Fibroblast of the aortic adventitia (primary cell): ENCODE measurements around the gene WHAMM. TPM values are rescaled to one million over a fixed set of nuclear protein-coding genes. Genes with fewer than 3 reads are reported as not detected.
A peak's percentile ranks its signal among the peaks of the same experiment; 100 is the strongest.

ENCODE experiments used
- DNase-seq: peaks from one replicate; pipeline ENCODE4 v3.0.0-alpha.2; 2010; ENCODE audit warnings: low read depth
- H3K4me3 ChIP-seq: 2 replicates; pipeline ENCODE4 v1.5.1; 2011; ENCODE audit warnings: low read depth, mild to moderate bottlenecking, control low read depth, low read length, moderate library complexity
- total RNA-seq: library from RNA; depleted of rRNA; stranded (reverse); fragments of >200 nt; gene quantifications from 2 replicates; pipeline ENCODE4 v1.2.3, GENCODE V29; 2012; ENCODE audit warnings: low replicate concordance
- TF ChIP-seq, protein P1 (sequence below): IDR thresholded peaks from 2 replicates; pipeline ENCODE4 v1.5.1; 2011; ENCODE audit warnings: mild to moderate bottlenecking, low read length, control low read depth, inconsistent platforms; ENCODE audit not compliant: insufficient read depth

Gene WHAMM
- total RNA-seq, 1 donor = 4.4 TPM

DNA sequence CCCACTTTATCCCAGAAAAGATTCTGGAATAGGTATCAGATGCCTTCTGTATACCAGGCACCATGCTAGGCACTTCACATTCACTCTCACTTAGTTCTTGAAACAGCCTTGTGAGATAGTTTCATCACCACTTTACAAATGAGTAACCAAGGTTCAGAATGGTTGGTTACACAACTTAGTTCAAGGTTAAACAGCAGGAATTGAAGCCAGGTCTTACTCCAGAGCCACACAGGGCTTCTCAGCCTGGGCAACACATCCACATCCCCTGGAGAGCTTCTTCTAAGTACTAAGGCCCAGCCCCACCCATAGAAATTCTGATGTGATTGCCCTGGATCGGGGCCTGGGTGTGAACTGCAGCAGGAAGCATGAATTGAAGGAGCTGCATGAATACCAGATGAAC is 18.6 kb downstream of the WHAMM start:
- H3K4me3 ChIP-seq = no peak overlapping the region
- DNase-seq = peak; percentile 42
- TF ChIP-seq, protein P1, sequence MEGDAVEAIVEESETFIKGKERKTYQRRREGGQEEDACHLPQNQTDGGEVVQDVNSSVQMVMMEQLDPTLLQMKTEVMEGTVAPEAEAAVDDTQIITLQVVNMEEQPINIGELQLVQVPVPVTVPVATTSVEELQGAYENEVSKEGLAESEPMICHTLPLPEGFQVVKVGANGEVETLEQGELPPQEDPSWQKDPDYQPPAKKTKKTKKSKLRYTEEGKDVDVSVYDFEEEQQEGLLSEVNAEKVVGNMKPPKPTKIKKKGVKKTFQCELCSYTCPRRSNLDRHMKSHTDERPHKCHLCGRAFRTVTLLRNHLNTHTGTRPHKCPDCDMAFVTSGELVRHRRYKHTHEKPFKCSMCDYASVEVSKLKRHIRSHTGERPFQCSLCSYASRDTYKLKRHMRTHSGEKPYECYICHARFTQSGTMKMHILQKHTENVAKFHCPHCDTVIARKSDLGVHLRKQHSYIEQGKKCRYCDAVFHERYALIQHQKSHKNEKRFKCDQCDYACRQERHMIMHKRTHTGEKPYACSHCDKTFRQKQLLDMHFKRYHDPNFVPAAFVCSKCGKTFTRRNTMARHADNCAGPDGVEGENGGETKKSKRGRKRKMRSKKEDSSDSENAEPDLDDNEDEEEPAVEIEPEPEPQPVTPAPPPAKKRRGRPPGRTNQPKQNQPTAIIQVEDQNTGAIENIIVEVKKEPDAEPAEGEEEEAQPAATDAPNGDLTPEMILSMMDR = no peak

DNA sequence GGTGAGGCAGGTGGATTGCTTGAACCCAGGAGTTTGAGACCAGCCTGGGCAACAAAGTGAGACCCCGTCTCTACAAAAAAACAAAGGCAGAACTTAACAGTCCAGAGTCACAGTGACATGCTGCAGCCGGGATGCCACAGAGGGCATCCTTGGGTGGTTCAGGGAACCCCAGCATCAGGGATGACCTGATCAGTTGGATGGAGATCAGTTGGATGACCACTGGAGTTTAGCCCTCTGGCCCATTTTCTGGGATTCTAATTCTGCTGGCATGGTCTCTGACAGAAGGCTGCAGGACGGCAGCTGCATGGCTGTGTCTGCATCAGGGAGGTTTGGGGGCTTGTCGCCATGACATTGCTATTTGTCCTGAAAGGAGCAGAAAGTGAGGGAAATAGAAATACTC is 19.8 kb downstream of the WHAMM start:
- no peak for DNase-seq
- TF ChIP-seq, protein P1 = no peak
- no peak overlapping the region for H3K4me3 ChIP-seq

DNA sequence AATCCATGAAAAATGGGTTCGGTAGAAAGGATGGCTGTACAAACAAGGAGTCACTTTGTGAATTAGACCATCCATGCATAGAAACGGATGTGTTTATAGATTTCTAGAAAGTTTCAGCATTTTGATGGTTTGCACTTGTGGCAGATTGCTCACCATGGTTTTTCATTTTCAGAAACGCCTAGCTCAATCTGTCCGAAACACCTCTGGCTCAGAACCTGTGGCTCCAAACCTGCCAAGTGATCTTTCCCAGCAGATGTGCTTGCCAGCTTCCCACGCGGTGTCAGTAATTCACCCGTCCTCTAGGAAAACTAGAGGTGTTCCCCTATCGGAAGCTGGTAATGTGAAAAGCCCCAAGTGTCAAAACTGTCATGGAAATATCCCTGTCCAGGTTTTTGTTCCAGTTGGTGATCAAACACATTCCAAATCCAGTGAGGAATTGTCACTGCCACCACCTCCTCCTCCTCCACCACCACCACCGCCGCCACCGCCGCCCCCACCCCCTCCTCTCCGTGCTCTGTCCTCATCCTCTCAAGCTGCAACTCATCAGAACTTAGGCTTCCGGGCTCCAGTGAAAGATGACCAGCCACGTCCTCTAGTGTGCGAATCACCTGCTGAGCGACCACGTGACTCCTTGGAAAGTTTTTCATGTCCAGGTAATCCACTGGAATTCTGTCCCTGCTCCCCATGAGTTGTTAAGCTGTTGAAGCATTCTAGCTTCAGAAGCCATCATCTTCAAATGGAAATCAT is 21.2 kb downstream of the WHAMM start:
- H3K4me3 ChIP-seq = no peak overlapping the region
- TF ChIP-seq, protein P1 = no peak
- no peak for DNase-seq

DNA sequence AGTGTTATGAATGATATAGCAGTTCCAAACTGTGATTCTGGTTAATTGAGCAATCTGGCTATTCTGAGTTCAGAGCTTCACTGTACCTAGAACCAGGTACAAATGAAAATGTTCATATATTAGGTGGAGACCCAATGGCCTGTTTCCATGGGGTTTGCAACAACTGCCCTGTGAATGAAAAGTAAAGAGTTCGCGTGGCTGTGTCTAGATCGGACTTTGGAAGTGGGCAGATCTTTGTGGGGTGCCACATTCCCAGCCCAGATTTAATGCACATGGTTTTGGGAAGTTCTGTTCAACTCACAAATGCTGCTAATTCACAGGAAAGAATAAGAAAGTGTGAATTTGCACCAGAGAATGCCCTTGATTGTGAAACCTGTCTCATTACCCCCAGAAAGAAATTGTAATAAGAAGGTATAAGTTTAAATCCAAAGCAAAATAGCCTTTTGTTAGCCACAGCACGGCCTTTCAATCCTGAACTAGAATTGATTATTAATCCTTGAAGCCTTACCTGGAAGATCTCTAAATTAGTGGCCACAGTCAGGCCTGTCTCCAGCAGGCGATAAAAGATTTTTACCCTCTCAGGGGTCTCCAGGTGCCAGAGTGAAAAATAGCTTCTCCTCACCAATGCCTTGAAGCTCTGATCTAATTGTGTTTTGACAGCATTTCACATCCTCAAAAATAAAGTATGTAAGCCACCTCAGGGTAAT is 22.6 kb downstream of the WHAMM start:
- DNase-seq = no peak
- H3K4me3 ChIP-seq = no peak overlapping the region
- TF ChIP-seq, protein P1 = no peak

DNA sequence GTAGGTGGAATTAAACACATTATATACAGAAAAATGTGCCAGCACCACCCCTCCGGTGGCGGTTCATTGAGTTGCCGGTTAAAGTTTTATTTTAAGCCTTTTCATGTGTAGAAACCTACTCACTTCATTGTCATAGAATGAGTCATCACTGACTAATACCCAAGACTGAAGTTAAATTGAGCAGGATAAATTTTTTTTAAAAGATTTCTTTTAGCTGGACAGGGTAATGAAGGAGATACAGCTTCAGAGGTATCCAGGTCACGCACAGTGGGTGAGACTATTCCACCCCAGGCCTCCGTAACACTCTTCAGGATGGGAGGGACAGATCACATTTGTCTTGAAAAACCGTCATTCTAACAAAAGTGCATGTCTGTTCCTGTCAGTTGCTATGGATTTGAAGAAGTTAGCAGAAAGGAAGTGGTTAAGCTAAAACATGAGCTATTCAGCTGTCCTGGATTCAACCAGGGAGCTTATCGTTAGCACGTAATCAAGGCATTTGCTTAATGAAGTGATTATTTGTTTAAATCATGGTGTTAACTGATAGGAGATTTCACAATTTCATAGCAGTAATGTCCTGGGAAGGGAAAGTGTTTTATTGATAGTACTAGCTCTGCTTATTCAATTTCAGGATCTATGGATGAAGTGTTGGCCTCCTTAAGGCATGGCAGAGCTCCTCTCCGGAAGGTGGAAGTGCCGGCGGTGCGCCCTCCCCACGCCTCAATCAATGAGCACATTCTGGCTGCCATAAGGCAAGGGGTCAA is 23.4 kb downstream of the WHAMM start:
- DNase-seq = peak; percentile 86
- no peak overlapping the region for H3K4me3 ChIP-seq
- TF ChIP-seq, protein P1 = no peak

DNA sequence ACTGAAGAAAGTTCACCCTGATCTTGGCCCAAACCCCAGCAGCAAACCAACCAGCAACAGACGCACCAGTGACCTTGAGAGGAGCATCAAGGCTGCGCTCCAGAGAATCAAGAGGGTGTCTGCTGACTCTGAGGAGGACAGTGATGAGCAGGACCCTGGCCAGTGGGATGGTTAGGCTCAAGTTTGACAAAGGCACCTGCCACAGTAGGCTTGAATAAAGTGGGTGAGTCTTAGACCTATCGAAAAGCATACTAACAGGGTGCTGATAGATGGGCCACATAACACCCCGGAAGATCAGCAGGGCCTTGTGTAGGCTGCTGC is 23.9 kb downstream of the WHAMM start:
- TF ChIP-seq, protein P1 = no peak
- DNase-seq = no peak
- no peak overlapping the region for H3K4me3 ChIP-seq
